SH-SY5Y (cell line): ENCODE measurements around the gene SRSF12.

ENCODE experiments used
- GATA2 ChIP-seq: IDR thresholded peaks from 2 replicates; pipeline ENCODE4 v1.6.1; 2011; ENCODE audit warnings: mild to moderate bottlenecking, low read depth, low read length
- GATA3 ChIP-seq: IDR thresholded peaks from 2 replicates; pipeline ENCODE4 v1.6.1; 2011; ENCODE audit warnings: low read depth, mild to moderate bottlenecking, low read length, moderate library complexity

SRSF12 gene

GRCh38 chr6:89139509-89140346 is 21.9 kb upstream of the SRSF12 start:
- no peak for TF ChIP-seq GATA3
- no peak for TF ChIP-seq GATA2

- TF ChIP-seq GATA2 = no peak
- TF ChIP-seq GATA3 = no peak
Observed at GRCh38 chr6:89138173-89138572, 20.3 kb upstream of the SRSF12 start.

GRCh38 chr6:89134723-89135122 is 16.9 kb upstream of the SRSF12 start:
- TF ChIP-seq GATA2 = no peak
- TF ChIP-seq GATA3 = no peak

DNA sequence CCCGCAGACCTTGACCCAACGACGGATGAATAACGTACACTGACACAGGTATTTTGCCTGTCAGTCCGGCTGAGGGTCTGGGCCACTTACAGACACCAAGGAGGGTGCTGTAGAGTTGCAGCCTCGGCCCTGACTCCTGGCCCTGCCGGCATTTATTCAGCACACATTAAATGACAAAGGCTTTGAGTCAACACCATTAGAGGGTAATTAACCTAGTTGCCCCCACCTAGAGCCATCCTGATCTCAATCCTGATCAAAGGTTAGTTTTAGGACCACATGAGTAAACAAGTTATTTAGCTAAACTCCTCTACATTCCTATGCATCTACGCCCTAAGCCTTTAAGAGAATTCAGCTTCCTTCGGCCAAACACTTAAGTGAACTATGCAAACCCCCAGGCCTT is 16.1 kb upstream of the SRSF12 start:
- TF ChIP-seq GATA3 = no peak
- TF ChIP-seq GATA2 = no peak

DNA sequence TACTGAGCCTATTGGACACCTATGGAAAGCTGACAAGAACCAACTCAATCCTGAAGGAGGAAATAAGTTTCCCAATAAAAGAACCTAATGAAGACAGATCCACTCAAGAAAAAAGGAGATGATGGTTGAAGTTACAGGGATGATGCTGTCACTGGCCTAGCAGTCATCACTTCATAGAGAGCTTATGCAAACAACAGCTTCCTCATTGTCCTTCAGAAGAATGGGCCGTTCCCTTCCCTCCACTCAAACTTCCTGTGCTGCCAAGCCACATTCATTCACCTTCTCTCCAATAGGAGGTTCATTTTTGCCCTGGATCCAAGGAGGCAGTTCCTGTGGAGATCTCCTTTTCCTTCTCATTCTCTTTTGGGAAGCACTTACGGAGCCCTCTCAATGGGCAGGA is 14.2 kb upstream of the SRSF12 start:
- no peak for TF ChIP-seq GATA2
- no peak for TF ChIP-seq GATA3

GRCh38 chr6:89131599-89131998 is 13.7 kb upstream of the SRSF12 start:
- no peak for TF ChIP-seq GATA2
- TF ChIP-seq GATA3 = no peak

DNA sequence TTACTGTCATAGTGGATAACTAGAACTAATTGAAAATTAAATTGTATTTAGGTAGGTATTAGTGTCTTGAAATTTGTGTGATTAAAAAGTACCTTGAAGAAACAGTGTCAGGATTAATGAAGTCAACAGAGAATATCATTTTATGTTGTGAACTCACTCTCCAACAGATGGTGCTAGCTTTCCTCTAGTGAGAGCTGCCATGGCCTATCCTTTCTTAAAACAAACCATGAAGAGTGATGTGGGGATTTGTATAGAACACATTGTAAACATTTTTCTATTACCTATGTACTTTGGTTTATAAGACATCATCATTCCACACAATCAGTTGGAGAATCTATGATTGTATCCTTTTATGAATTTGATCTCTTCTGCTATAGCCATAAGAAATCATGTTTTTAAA is 4.8 kb upstream of the SRSF12 start:
- TF ChIP-seq GATA3 (no peak), GATA2 (no peak)

GRCh38 chr6:89121934-89122333 is 4.1 kb upstream of the SRSF12 start:
- TF ChIP-seq GATA3 = no peak
- no peak for TF ChIP-seq GATA2

DNA sequence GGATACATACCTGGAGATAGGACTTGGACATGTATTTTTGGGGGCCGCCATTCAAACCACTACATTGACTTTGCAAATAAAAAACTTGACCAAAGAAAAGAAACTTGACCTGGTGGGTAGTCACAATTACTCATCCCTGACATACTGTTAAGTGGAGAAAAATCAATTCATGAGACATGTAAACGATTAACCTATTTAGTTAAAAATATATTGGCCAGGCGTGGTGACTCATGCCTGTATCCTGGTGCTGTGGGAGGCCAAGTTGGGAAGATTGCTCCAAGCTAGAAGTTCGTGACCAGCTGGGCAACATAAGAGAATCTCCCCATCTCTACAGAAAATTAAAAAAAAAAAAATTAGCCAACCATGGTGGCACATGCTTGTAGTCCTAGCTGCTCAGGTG is 2.5 kb upstream of the SRSF12 start:
- TF ChIP-seq GATA3 (no peak), GATA2 (no peak)

DNA sequence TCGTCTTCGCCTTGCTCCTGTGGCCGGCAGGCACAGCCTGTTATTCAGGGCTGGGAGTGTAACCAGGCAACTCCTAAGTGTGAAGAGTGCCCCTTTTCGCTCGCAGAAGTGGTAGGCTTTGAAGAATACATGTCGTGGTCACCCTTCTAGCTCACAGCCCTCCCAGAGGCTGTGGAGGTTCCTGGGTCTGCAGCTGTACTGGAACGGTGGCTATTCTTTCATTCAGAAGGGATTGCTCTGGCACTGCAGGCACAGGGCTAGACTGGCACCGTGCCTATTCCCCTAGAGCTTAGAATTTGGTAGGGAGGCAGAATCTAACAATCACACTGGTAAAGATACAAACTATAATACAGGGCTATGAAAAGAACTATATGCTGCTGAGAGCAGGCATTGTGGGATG is 1.1 kb upstream of the SRSF12 start:
- TF ChIP-seq GATA2 (no peak), GATA3 (no peak)

DNA sequence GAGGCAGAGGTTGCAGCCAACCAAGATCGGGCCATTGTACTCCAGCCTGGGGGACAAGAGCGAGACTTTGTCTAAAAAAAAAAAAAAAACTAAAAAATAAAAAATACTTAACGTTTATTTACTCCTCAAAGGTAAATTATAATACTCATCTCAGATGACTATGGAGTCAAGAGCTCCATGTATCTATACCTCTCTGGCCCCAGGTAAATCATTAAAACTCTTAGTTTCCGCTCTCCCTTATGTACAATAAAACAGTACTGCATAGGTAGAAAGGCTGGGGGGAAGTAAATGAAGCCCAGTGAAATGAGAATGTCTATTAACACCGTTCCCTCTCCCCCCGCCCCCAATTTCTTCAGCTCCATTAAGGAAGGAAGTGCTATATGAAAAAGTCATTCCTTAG is 1.2 kb downstream of the SRSF12 start:
- TF ChIP-seq GATA2 (no peak), GATA3 (no peak)

GRCh38 chr6:89111933-89112332 is 5.9 kb downstream of the SRSF12 start:
- TF ChIP-seq GATA2 (no peak), GATA3 (no peak)

DNA sequence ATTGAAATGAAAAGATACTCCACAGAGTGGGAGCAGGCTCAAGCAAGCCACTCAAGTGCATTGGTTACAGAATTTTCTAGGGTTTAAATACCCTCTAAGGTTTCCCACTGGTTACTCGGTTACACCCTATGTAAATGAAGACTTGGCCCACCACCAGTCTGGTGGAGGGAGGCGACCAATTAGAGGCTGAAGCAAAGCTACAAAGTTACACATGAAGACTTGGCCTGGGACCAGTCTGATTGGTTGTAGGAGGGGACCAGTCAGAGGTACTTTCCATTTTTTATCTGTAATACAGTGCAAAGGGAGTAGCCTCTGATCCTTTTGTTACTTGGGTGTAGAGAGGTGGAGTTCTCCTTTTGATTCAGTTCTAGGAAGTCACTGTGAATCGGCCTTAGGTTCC is 7.6 kb downstream of the SRSF12 start:
- TF ChIP-seq GATA3 (no peak), GATA2 (no peak)

DNA sequence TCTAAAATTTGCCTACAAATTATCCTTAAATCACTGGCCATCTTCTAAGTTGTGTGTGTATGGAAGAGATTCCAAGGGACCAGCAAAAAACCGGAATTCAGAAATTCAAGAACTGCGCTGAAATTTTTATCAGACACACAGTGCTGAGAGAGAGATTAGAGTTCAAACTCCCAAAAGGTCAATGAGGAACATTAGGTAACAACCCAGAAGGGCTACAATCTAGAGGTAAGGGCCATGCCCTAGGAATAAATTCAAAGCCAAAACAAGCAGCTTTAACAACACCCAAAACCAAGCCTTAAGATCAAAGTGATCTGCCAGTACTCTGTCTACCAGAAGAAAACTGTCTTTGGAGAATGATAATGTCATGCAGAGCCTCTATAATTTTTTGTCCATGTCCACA is 17.8 kb downstream of the SRSF12 start:
- TF ChIP-seq GATA2 = no peak
- TF ChIP-seq GATA3 = no peak

DNA sequence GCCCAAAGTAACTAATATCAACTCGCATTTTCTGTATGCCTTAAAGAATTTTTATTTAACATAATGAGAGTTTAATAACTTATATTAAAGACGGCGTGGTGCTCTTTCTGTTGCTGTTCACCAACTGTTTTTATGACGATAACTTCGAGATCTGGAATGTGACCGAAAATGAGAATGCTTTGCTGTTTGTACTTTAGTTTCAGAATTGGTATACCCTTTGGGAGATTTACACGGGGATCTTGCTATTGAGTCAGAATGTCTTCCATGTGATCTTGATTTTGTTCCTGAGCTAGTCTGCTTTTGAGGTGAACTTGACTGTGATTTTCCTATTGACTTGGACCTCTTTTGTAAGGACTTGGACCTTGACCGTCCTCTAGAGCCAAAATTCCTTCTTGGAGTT is 19.4 kb downstream of the SRSF12 start:
- TF ChIP-seq GATA2 (no peak), GATA3 (no peak)
